ENCODE measurements around the gene KBTBD4.

KBTBD4 gene

DNA sequence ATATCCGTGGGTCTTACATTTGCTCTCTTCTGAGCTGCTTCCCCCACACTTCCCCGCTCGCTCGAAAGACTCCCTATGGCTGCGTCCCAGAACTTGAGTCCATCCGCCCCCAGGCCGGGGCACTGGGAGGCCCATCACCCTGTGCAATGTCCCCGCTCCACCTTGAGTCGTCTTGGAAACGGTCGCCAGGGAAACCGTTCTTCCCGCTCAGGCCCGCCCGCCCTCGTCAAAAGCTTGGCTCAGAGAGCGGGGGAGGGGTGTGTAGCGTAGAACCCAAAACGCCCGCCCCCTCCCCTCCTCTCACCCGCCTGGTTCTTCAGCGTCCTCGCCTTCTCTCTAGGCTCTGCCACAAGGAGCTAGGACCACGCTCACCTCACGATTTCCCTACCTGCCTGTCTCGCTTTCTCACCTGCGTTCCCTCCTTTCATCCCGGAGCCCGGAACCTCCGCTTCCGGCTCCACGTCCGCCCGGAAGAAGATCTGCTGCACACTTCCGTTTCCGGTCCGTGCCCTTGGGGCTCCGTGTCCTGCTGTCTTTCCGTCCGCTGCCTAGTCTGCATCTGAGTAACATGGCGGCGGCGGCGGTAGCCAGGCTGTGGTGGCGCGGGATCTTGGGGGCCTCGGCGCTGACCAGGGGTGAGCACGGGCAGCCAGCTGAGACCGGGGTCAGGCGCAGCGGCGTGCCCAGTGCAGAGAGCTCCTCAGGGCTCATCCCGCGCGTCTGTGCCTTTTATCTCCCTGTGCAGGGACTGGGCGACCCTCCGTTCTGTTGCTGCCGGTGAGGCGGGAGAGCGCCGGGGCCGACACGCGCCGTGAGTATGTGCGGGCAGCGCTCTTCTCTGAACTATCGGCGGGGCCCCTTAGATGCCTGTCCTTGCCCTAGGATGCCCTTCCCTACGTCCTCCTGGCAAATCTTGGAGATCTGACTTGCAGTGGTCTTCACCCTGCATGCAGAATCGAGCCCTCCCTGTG, at the start of gene KBTBD4, which contains the start of gene NDUFS3:
Gene KBTBD4, minus strand, starts transcription at position 447 of the 971 bp plus-strand sequence. Its CDS starts 19 bp downstream, at position 428.
Gene NDUFS3, plus strand, starts transcription at position 551 of the 971 bp plus-strand sequence. Its CDS starts 18 bp downstream, at position 569.
- in situ Hi-C loops (cut with MboI; ENCODE audit: low sequenced_read_pairs) = no loop called here

DNA sequence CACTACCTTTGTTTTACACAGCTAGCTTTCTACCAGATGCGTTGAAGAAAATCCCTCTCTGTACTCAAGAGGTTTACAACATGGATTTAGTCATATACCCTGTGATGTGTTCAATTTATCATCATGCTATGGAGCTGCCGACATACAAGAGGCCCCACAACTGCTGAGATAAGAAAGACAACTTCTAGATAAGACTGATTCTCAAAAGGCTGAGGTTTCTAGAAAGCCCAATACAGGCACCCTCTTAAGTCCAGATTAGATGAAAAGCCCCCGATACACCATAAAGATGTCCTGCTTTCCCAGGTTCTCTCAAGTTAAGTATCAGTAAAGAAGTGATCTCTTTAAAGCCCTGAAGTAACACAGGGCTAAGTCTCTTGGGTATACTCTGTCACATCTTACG, 49.3 kb upstream of the KBTBD4 start:
- in situ Hi-C loops (cut with MboI; ENCODE audit: low sequenced_read_pairs) = no loop called here

GRCh38 chr11:47626234-47626633, 47.5 kb upstream of the KBTBD4 start:
- in situ Hi-C loops (cut with MboI; ENCODE audit: low sequenced_read_pairs) = no loop called here

GRCh38 chr11:47620836-47621378, 42.1 kb upstream of the KBTBD4 start:
- in situ Hi-C loops (cut with MboI; ENCODE audit: low sequenced_read_pairs) = no loop called here

DNA sequence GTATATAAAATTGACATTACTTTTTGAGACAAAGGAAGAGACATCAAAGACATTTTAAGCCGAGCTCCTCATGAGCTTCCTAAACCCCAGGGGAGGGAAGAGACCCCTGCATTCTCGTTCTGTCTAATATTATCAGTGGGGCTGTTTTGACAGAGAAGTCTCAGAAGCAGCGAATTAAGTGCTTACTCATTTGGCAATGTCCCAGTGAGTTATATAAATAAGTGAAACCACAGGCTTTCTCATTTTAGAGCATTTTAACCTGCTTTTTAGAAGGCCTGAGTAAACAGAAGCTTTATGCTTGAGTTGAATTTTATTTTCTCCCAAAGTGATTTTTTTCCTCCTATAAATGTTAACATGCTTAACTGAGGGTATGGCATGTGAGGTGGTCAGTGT, 38.6 kb upstream of the KBTBD4 start:
- in situ Hi-C loops (cut with MboI; ENCODE audit: low sequenced_read_pairs) = no loop called here

DNA sequence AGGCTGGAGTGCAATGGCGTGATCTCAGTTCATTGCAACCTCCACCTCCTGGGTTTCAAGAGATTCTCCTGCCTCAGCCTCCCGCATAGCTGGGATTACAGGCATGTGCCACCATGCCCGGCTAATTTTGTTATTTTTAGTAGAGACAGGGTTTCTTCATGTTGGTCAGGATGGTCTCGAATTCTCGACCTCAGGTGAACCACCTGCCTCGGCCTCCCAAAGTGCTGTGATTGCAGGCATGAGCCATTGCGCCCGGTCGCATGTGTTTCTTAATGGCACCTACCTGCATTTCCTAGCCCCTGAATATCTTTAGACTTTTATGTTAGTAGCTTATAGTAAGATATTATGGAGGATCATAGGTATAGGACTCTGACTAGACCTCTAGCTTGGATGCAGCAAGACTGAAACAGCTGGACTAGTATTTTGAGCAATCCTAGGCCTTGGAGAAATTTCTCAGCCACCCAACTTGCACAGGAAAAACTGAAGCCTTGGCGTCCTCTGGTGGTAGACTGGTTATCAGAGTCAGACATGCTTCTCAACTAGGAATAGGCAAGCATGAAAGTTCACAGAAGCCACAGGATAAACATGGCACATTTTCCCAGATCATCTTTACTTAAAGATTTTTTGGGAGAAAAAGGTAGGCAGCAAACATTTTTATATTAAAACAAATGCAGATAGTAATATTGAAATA, 38.1 kb upstream of the KBTBD4 start:
- in situ Hi-C loops (cut with MboI; ENCODE audit: low sequenced_read_pairs) = no loop called here

DNA sequence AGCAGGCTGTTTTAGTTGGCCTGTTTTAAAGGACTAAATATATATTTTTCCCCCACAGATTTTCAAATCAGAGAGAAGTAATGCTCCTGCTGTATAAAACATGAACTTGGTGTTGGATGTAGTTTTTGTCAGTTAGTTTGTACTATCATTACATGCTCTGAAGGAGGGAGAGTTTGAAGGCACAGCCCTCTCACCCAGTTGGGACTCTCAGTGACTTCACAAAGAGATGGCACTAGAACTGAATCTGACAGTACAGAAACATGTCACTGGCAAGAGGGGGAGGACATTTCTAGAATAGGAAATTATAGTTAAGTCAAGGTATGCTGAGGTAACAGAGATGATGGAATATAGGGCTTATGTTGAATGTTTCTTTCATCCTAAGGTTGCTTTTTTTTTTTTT, 36.5 kb upstream of the KBTBD4 start:
- in situ Hi-C loops (cut with MboI; ENCODE audit: low sequenced_read_pairs) = no loop called here

GRCh38 chr11:47611348-47611794, 32.6 kb upstream of the KBTBD4 start:
- in situ Hi-C loops (cut with MboI; ENCODE audit: low sequenced_read_pairs) = no loop called here

DNA sequence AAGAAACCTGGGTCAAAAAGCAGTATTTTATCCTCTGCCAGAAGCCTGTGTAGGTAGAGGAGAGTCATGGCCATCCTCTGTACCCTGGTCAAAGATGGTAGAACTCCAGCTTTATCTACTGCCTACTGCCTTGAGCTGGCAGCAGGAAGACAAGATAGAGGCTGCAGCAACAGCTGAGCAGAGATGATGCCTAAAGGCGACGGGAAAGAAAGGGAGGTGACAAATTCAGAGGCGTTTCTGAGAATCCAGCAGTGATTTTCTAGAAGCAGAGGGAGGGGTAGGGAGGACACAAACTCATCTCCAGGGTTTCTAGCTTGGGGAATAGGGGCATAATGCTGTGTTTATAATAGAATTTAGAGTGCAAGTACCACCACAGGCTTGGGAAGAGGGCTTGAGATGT, 30.9 kb upstream of the KBTBD4 start:
- in situ Hi-C loops (cut with MboI; ENCODE audit: low sequenced_read_pairs) = no loop called here

- in situ Hi-C loops (cut with MboI; ENCODE audit: low sequenced_read_pairs) = no loop called here
Measured at GRCh38 chr11:47607380-47607779, 28.6 kb upstream of the KBTBD4 start.

GRCh38 chr11:47606731-47607130, 28.0 kb upstream of the KBTBD4 start:
- in situ Hi-C loops (cut with MboI; ENCODE audit: low sequenced_read_pairs) = no loop called here

GRCh38 chr11:47605921-47606320, 27.2 kb upstream of the KBTBD4 start:
- in situ Hi-C loops (cut with MboI; ENCODE audit: low sequenced_read_pairs) = no loop called here

DNA sequence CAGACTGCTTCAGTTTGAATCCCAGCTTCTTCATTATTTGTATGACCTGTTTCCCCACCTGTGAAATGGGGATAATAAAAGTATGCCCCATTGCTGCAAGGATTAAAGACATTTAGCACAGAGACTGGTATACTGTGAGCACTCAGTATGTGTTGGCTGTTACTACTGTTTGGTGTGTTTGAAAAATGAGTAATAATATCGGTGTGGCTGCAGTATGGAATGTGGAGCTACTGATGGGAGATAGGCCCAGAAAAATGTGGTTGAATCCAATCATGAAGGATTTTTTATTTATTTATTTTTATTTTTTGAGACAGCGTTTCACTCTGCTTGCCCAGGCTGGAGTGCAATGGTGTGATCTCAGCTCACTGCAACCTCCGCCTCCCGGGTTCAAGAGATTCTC, 24.5 kb upstream of the KBTBD4 start:
- in situ Hi-C loops (cut with MboI; ENCODE audit: low sequenced_read_pairs) = no loop called here

- in situ Hi-C loops (cut with MboI; ENCODE audit: low sequenced_read_pairs) = no loop called here
Measured at GRCh38 chr11:47599902-47600301, 21.1 kb upstream of the KBTBD4 start.

DNA sequence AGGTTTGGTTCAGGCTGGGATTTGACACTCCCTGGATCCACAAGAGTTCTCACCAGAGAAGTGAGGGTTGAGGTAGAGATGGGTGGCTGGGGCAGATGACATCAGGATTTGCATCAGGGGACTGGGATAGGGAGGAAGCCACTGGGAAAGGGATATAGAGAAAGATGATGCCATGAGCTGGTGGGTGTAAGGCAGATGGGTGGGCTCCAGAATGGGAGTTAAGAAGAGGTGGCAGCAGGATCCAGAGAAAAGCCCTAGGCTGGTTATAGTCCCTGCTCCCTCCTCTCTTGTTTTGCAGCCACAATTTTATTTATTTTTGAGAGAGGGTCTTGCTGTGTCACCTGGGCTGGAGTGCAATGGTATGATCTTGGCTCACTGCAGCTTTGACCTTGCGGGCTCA, 17.2 kb upstream of the KBTBD4 start:
- in situ Hi-C loops (cut with MboI; ENCODE audit: low sequenced_read_pairs) = no loop called here

DNA sequence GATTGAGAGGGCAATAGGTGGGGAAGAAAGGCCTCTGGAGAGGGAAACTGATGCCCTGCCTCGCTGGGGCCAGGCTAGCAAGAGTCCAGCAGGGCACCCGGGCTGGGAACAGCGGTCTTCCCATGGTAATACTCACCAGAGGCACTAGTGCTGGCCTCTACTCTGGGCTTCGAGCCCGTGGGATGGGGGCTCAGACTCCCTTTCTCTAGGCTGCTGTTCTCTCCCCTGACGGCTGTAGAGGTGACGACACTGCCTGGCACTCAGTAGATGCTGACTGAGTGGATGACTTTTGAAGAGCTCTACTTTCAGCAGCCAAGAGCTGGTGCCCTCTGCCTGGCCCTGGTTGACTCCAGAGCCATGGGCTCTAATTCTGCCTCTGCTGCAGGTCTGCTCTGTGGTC, 16.3 kb upstream of the KBTBD4 start:
- in situ Hi-C loops (cut with MboI; ENCODE audit: low sequenced_read_pairs) = no loop called here

DNA sequence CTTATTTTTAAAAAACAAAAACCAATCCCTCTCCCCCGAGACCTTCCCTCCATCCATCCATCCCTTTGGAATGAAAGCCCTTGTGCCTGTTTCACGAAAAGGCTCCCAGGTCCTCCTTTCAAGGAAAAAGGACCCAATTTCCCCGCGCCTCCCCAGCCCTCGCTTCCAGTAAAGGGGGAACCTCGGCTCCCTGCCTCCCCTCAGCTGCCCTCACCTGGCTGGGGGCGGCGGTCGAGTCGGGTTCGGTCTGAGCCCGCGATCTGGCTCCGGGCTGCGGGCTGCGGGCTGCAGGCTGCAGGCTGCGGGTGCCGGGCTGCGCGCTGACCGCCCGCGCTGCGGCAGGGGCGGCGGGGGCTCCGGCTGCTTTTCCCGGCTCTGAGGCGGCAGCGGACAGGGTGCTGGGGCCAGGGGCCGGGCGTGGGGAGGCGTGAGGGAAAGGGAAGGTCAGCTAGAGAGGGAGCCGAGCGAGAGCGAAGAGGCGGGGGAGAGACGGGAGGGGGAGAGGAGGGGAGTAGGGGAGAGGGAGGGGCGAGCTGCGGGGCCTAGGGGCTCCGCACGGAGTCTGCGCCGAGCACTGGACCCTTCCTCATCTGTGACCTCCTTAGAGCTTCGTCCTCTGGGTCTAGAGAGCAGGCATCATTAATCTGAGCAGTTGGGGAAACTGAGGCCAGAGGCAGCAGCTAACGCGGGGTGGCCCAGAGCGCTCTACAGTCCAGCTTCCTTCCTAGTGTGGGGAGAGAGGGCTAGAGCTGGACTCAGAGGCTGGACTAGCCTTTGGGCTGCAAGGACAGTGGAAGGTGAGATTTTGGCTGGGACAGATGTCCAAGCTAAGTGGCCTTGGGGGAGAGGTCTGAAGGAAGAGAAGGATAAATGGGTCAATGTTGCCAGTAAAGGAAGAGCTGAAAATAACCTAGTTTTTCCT, 15.4 kb upstream of the KBTBD4 start, which contains the start of gene C1QTNF4:
Gene C1QTNF4, minus strand, starts transcription at position 478 of the 922 bp plus-strand sequence. CDS start 3,601 bp downstream, outside the sequence.
- in situ Hi-C loops (cut with MboI; ENCODE audit: low sequenced_read_pairs) = no loop called here

GRCh38 chr11:47593492-47593933, 14.7 kb upstream of the KBTBD4 start:
- in situ Hi-C loops (cut with MboI; ENCODE audit: low sequenced_read_pairs) = no loop called here

- in situ Hi-C loops (cut with MboI; ENCODE audit: low sequenced_read_pairs) = no loop called here
Measured at GRCh38 chr11:47592970-47593369, 14.2 kb upstream of the KBTBD4 start.

DNA sequence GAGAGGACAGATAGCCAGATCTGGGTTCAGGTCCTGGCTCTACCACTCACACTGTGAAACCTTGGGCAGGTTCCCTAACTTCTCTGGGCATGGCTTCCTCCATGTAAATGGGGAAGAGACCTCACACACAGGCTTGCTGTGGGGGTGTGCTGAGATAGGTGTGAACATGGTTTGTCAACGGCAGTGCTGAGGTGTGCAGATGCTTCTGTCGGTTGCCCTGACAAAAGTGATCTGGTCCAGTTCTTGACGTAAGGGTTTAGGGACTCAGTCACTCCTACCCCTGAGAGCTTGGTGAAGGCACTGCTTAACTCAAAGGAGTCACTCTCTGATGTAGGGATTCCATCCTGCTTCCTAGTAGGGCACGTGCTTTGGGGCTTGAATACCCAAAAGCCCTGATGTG, 13.5 kb upstream of the KBTBD4 start:
- in situ Hi-C loops (cut with MboI; ENCODE audit: low sequenced_read_pairs) = no loop called here

Data from HL-60/S4 (cell line).